HG03196 (cell line): ENCODE data around the gene CSMD2.

ENCODE experiments used
- ATAC-seq: cut with Tn5 transposase; IDR thresholded peaks from one replicate; pipeline ENCODE4 v1.9.1; 2021; ENCODE audit not compliant: unreplicated experiment

The CSMD2 gene

GRCh38 chr1:33824321-33824720 is 340.7 kb downstream of the CSMD2 start:
- ATAC-seq, result no peak

- no peak for ATAC-seq
Observed at GRCh38 chr1:33823830-33824229, 341.2 kb downstream of the CSMD2 start.

GRCh38 chr1:33823401-33823800 is 341.6 kb downstream of the CSMD2 start:
- no peak for ATAC-seq

- no peak for ATAC-seq
Observed at GRCh38 chr1:33822396-33822795, 342.6 kb downstream of the CSMD2 start.

GRCh38 chr1:33821291-33821690 is 343.7 kb downstream of the CSMD2 start:
- ATAC-seq, result no peak

- no peak for ATAC-seq
Observed at GRCh38 chr1:33820804-33821203, 344.2 kb downstream of the CSMD2 start.

GRCh38 chr1:33819913-33820311 is 345.1 kb downstream of the CSMD2 start:
- no peak for ATAC-seq

GRCh38 chr1:33819290-33819912 is 345.6 kb downstream of the CSMD2 start:
- no peak for ATAC-seq

- no peak for ATAC-seq
Observed at GRCh38 chr1:33818071-33818470, 347.0 kb downstream of the CSMD2 start.

- no peak for ATAC-seq
Observed at GRCh38 chr1:33815061-33815460, 350.0 kb downstream of the CSMD2 start.

GRCh38 chr1:33814166-33814565 is 350.9 kb downstream of the CSMD2 start:
- ATAC-seq, result no peak

- ATAC-seq, result no peak
Observed at GRCh38 chr1:33810571-33810970, 354.5 kb downstream of the CSMD2 start.

GRCh38 chr1:33805988-33806387 is 359.0 kb downstream of the CSMD2 start:
- ATAC-seq, result no peak

GRCh38 chr1:33802268-33802667 is 362.8 kb downstream of the CSMD2 start:
- ATAC-seq, result no peak

GRCh38 chr1:33797849-33798248 is 367.2 kb downstream of the CSMD2 start:
- ATAC-seq, result no peak

GRCh38 chr1:33792651-33793050 is 372.4 kb downstream of the CSMD2 start:
- ATAC-seq, result no peak

- no peak for ATAC-seq
Observed at GRCh38 chr1:33792216-33792615, 372.8 kb downstream of the CSMD2 start.

GRCh38 chr1:33791251-33791650 is 373.8 kb downstream of the CSMD2 start:
- ATAC-seq, result no peak

- ATAC-seq, result no peak
Observed at GRCh38 chr1:33790577-33790976, 374.5 kb downstream of the CSMD2 start.

GRCh38 chr1:33784876-33785275 is 380.2 kb downstream of the CSMD2 start:
- ATAC-seq, result no peak

- ATAC-seq, result no peak
Observed at GRCh38 chr1:33782776-33783175, 382.3 kb downstream of the CSMD2 start.

- ATAC-seq, result no peak
Observed at GRCh38 chr1:33781652-33782051, 383.4 kb downstream of the CSMD2 start.

GRCh38 chr1:33777337-33777736 is 387.7 kb downstream of the CSMD2 start:
- no peak for ATAC-seq
